Left ventricle myocardium inferior (tissue), 1 donor: ENCODE results near the gene IQCH. TPM values are rescaled to one million over a fixed set of nuclear protein-coding genes. Genes with fewer than 3 reads are reported as not detected.

ENCODE experiments used
- DNase-seq: peaks from one replicate; pipeline ENCODE4 v3.0.0-alpha.2; 2020
- H3K27ac ChIP-seq: fragments of 200-600 bp; replicated peaks from 2 replicates; pipeline ENCODE4 v1.8.0; 2021
- H3K27me3 ChIP-seq: fragments of 200-600 bp; 2 replicates; pipeline ENCODE4 v1.8.0; 2021; ENCODE audit warnings: low read depth
- H3K36me3 ChIP-seq: fragments of 200-600 bp; 2 replicates; pipeline ENCODE4 v1.8.0; 2021
- H3K4me1 ChIP-seq: fragments of 200-600 bp; 2 replicates; pipeline ENCODE4 v1.8.0; 2021
- H3K4me3 ChIP-seq: fragments of 200-600 bp; 2 replicates; pipeline ENCODE4 v1.8.0; 2021; ENCODE audit warnings: mild to moderate bottlenecking, moderate library complexity
- H3K9me3 ChIP-seq: fragments of 200-600 bp; replicated peaks from 2 replicates; pipeline ENCODE4 v1.8.0; 2021
- intact Hi-C: fragments of 100-400 bp; cut with micrococcal nuclease; formaldehyde crosslinking; loops from one replicate; pipeline ENCODE4 v1.11.0; 2022
- total RNA-seq: library from RNA; stranded (reverse); fragmentation: NEBNext Ultra II Directional; extraction: Animal tissue kit (Norgen Biotek cat#: 25700); gene quantifications from one replicate; pipeline ENCODE4 v1.2.1, GENCODE V29; 2021
- TF ChIP-seq, protein P1 (sequence below): fragments of 200-600 bp; IDR thresholded peaks from 2 replicates; pipeline ENCODE4 v1.8.0; 2021; ENCODE audit warnings: antibody characterized with exemption, mild to moderate bottlenecking, borderline replicate concordance
- donor health status: DM: no; HTN: yes; CAD: no; lungs with severe emphysema.

Gene IQCH
- total RNA-seq, 1 donor from 2014 or later: 1.1 TPM

- Histone ChIP-seq H3K4me3 (no peak overlapping the region), H3K27ac (no peak overlapping the region), H3K36me3 (peaks cover 4% of the 10 kb centered on the region), H3K9me3 (no peaks in the 10 kb centered on the region), H3K4me1 (no peaks in the 10 kb centered on the region), H3K27me3 (no peaks in the 10 kb centered on the region)
- intact Hi-C loops: no loop called here
- DNase-seq: no peak
- TF ChIP-seq, protein P1, sequence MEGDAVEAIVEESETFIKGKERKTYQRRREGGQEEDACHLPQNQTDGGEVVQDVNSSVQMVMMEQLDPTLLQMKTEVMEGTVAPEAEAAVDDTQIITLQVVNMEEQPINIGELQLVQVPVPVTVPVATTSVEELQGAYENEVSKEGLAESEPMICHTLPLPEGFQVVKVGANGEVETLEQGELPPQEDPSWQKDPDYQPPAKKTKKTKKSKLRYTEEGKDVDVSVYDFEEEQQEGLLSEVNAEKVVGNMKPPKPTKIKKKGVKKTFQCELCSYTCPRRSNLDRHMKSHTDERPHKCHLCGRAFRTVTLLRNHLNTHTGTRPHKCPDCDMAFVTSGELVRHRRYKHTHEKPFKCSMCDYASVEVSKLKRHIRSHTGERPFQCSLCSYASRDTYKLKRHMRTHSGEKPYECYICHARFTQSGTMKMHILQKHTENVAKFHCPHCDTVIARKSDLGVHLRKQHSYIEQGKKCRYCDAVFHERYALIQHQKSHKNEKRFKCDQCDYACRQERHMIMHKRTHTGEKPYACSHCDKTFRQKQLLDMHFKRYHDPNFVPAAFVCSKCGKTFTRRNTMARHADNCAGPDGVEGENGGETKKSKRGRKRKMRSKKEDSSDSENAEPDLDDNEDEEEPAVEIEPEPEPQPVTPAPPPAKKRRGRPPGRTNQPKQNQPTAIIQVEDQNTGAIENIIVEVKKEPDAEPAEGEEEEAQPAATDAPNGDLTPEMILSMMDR: no peak
These were observed 208.9 kb downstream of the IQCH start for GRCh38 chr15:67463488-67463887.

- no peaks in the 10 kb centered on the region for H3K9me3 ChIP-seq
- no peak overlapping the region for H3K27ac ChIP-seq
- intact Hi-C loops: no loop called here
- DNase-seq: no peak
- peaks cover 4% of the 10 kb centered on the region for H3K36me3 ChIP-seq
- H3K4me1 ChIP-seq: no peaks in the 10 kb centered on the region
- no peaks in the 10 kb centered on the region for H3K27me3 ChIP-seq
- H3K4me3 ChIP-seq: no peak overlapping the region
- TF ChIP-seq, protein P1: no peak
These were observed 210.8 kb downstream of the IQCH start for GRCh38 chr15:67465196-67465952.

DNA sequence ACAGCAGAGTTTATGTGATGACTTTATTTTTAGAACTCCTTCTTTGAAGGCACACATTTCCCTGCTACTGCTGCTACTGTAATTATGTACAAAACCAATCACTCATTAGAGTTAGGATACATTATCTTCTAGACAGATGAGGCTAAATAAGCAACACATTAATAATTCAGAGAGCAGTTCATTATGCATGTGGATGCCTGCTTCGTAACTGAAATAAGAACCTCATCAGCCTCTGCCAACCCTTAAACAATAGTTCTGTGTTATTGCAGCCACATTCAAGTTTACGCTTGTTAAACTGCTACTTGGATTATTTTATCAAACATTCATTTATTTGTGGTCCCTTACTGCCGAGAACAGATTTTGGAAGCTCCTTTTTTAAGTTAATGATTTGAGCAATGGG is 213.8 kb downstream of the IQCH start:
- no peak overlapping the region for H3K27ac ChIP-seq
- H3K36me3 ChIP-seq: peaks cover 4% of the 10 kb centered on the region
- no peaks in the 10 kb centered on the region for H3K27me3 ChIP-seq
- intact Hi-C loops: no loop called here
- no peaks in the 10 kb centered on the region for H3K9me3 ChIP-seq
- H3K4me3 ChIP-seq: no peak overlapping the region
- no peaks in the 10 kb centered on the region for H3K4me1 ChIP-seq
- TF ChIP-seq, protein P1: no peak
- DNase-seq: no peak

GRCh38 chr15:67469680-67470079 is 215.1 kb downstream of the IQCH start:
- H3K27me3 ChIP-seq: no peaks in the 10 kb centered on the region
- intact Hi-C loops: no loop called here
- TF ChIP-seq, protein P1: no peak
- no peak for DNase-seq
- no peak overlapping the region for H3K4me3 ChIP-seq
- H3K36me3 ChIP-seq: peaks cover 4% of the 10 kb centered on the region
- no peak overlapping the region for H3K27ac ChIP-seq
- H3K4me1 ChIP-seq: no peaks in the 10 kb centered on the region
- H3K9me3 ChIP-seq: no peaks in the 10 kb centered on the region

DNA sequence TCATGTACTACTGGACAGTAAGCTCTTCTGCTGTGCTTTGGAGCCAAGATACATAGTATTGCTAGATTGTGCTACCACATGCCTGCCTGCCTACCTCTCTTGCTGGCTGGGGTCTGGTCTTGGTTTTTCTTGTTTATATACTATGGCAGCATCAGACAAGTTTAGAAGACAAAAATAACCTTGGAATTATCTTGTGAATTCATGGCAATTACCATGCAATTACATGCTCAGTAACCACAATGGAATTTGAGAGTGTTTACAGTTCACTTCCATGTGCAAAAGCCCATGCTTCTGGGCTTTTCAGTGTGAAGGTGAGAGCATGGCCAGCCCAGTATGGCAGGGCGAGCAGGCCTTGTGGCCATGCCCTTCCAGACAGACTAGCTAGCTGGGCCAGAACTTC is 218.4 kb downstream of the IQCH start:
- TF ChIP-seq, protein P1: no peak
- H3K4me3 ChIP-seq: no peak overlapping the region
- H3K9me3 ChIP-seq: no peaks in the 10 kb centered on the region
- no peak for DNase-seq
- H3K4me1 ChIP-seq: no peaks in the 10 kb centered on the region
- no peak overlapping the region for H3K27ac ChIP-seq
- intact Hi-C loops: no loop called here
- H3K36me3 ChIP-seq: no peaks in the 10 kb centered on the region
- no peaks in the 10 kb centered on the region for H3K27me3 ChIP-seq
